HG02840 (cell line): ENCODE results near the gene CDHR3.
"Not testable (repeated sequence)": the region's sequence is repeated elsewhere in the genome, so short reads cannot be mapped to it uniquely, and the experiment has no call there.

ENCODE experiments used
- ATAC-seq: cut with Tn5 transposase; IDR thresholded peaks from one replicate; pipeline ENCODE4 v1.9.1; 2021; ENCODE audit warnings: mild to moderate bottlenecking, moderate library complexity, moderate number of reproducible peaks; ENCODE audit not compliant: unreplicated experiment, low FRiP score

CDHR3 gene

DNA sequence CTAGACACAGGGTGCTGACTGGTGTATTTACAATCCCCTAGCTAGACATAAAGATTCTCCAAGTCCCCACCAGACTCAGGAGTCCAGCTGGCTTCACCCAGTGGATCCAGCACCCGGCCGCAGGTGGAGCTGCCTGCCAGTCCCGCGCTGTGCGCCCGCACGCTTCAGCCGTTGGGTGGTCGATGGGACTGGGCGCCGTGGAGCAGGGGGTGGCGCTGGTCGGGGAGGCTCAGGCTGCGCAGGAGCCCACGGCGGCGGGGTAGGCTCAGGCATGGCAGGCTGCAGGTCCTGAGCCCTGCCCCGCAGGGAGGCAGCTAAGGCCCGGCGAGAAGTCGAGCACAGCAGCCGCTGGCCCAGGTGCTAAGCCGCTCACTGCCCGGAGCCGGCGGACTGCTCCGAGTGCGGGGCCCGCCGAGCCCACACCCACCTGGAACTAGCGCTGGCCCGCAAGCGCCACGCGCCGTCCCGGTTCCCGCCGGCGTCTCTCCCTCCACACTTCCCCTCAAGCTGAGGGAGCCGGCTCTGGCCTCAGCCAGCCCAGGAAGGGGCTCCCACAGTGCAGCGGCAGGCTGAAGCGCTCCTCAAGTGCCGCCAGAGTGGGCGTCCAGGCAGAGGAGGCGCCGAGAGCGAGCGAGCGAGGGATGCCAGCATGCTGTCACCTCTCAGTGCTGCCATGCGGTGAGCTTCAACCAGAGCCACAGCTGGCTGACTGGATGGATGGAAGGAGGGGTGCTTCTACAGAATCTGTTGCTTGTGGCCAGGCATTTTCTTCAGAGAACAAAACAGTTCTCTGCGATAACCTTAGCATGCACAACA, 7.2 kb upstream of the CDHR3 start:
- not testable (repeated sequence) for ATAC-seq

GRCh38 chr7:105958012-105958411, 5.1 kb upstream of the CDHR3 start:
- no peak for ATAC-seq

DNA sequence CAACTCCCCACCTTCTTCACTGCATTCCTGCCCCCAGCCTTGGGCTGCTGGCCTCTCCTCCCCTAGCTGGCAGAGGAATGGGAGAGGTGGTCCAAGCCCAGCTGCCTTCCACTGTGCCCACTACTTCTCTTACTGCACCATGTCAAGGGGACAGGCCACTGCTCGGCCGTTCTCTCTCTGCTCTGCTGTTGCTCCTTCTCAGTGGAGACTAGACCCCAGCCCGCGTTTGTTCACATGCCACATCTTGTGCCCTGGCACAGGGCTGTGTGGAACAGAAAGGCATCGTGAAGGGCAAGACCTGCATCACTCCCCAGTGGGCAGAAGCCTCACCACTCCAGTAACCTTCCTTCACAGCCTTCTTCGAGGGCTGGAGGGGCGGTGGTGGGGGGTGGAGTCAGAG, 711 bp upstream of the CDHR3 start:
- no peak for ATAC-seq

GRCh38 chr7:105971845-105972244, 8.8 kb downstream of the CDHR3 start:
- ATAC-seq, result no peak

DNA sequence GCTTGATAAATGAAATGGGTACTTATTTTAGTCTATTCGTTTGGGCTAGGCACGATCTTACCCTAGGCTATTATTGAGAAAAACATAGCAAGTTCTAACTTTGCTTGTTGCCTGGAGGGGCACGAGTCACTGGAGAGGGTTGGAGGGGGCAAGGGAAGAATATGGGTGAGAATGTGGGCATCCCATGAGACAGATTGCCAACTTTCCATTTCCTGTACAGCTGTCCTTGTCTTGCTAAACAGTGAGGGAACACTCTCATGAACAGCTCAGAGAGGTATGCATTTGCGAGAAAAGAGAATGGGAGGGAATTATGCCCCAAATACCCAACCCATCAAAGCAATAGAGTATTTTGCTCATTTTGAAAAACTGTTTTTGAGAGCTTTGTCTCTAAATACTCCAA, 9.2 kb downstream of the CDHR3 start:
- no peak for ATAC-seq

DNA sequence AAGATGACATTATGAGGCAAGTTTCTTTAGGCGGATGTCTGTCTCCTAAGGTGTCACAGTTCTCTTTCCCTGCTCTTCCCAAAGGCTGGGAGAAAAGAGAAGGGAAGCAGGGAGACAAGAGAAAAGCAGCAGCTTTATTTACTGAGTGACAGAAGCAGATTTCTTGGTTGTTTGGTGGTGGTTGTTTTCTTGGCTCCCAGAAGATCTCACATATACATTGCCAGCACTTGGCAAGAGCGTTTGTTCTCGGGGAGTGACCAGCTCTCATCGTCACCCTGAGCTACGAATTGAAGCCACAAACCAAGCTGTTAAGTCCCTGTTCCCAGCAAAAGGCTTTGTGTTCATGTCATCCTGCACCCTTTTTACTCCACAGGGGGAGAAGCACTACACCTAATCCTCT, 11.4 kb downstream of the CDHR3 start:
- no peak for ATAC-seq

DNA sequence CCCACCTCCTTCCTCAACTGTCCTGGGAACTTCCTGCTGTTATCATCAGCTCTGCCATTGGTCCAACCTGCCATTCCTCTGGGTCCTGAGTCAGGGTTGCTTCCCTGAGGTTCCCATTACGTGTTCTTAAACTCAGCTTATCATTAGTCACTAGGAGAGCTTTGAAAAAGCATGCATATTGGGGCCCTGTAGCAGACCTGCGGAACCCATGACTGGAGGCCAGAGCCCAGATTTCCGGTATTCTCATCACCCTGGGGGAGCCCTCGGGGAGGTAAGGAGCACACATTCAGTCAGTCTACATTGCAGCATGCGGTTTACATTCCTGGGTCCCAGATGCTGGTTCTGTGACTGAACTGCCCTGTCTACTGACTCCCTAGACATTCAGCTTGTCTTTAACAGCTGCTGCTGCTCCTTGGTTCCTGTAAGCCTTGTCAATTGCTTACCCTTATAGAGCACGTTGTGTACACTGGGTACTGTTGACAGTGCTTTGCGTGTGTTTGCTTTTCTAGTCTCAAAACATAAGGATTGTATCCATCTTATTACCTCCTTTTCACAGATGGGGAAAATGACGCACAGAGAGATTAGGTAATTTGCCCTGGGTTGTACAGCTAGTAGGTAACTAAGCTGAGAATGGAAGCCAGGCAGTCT, 12.8 kb downstream of the CDHR3 start:
- no peak for ATAC-seq

DNA sequence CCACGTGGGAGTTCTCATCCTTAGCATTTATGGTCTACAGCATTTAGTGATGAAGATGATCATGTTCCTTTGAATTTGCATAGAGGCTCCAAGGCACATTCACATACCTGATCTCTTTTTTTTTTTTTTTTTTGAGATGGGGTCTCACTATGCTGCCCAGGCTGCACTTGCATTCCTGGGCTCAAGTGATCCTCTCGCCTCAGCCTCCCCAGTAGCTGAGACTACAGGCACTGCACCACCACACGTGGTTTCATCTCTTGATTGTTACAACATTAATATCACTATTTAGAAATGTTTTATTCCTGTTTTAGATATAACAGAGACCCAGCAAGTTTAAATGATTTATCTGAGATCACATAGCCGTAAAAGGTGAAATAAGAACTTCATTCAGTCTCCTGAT, 13.8 kb downstream of the CDHR3 start:
- no peak for ATAC-seq

GRCh38 chr7:105978035-105978434, 15.0 kb downstream of the CDHR3 start:
- no peak for ATAC-seq

DNA sequence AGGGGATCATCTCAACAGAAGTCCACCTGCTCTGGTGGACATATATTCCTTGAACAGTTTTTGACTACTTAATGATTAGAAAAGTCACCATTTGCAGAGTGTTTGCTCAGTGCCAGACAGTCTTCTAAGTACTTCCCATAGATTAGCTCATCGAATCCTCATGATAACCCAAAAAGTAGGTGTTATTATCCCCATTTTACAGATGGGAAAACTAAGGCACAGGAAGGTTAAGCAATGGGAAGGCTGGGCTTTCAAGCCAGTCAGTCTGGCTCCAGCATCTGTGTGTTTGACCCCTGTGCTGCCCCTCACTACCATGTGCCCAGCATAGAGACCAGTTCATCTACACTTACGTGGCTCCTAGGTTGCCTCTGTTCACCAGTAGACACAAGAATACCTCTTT, 15.9 kb downstream of the CDHR3 start:
- no peak for ATAC-seq

DNA sequence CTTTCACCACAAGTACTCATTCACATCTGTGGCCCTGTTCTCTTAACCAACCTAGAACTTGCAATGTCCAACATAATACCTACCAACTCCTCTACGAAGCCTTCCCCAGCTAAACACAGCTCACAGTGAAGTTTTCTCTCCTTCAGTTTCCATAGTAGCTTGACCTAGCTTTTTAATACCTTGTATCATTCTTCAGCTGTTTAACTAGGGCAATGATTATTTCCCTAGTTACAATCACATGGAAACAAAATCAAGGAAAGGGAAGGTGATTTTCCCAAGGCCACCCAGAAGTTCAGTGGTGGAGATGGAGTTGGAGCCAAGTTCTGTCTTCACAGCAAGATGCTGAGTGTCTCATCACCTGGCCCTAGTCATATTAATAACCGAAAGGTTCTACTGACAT, 16.3 kb downstream of the CDHR3 start:
- ATAC-seq, result no peak

DNA sequence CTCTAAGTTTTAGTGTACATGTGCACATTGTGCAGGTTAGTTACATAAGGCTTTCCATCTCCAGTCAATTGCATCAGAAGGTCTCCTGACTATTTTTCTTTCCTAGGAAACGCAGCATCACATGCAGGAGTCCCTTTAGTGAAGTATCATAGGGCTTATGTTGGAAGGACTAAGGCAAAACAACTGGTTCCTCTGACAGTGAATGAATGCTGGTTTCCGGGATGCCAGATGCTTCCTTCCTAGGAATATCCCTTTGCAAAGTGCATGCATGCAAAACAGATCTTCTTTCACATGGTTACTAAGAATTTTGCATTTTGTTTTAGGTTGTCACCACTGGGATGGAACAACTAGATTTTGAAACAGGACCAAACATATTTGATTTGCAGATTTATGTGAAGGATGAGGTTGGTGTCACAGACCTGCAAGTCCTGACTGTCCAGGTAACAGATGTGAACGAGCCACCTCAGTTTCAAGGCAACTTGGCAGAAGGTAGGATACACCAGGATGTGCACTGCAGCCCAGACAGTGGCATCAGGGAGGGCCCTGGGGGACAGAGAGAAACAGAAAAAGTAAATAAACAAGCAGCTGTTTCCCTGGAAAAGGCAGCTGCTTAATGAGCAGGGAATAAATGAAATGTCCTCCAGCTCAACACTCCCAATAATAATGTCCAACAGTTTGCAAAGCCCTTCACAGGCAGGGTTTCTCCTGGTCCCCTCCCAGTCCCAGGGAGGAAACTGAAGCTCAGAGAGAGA, 17.8 kb downstream of the CDHR3 start:
- no peak for ATAC-seq

DNA sequence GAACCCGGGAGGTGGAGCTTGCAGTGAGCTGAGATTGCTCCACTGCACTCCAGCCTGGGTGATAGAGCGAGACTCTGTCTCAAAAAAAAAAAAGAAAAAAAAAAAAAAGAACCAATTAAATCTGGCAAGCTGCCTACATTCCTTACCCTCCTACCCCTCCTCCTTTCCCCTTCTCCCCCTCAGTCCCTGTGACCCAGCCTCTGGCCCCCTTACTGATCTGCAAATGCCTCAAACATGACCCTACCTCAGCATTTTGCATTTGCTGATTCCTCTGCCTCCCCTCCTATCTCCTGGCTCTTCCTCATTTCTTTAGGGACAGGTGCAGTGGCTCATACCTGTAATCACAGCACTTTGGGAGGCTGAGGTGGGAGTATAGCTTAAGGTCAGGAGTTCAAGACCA, 19.3 kb downstream of the CDHR3 start:
- no peak for ATAC-seq

GRCh38 chr7:105984808-105985207, 21.7 kb downstream of the CDHR3 start:
- ATAC-seq, result not testable (repeated sequence)

DNA sequence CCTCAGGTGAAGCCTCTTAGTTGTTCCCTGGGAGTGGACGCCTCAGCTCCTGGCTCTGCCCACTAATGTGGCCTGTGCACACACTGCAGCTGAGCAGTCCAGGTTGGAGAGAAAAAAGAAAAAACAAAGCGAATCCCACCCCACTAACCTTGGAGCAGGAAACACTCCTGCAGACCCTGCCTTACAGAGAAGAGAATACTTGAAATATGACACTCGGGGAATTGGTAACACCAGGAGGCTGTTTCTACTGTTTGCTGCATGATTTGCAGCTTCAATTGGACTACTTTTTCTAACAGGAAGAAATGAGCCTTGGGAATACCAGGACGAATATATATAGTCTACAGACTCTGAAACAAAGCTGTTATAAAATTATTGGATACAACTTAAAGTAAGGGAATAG, 22.2 kb downstream of the CDHR3 start:
- no peak for ATAC-seq

DNA sequence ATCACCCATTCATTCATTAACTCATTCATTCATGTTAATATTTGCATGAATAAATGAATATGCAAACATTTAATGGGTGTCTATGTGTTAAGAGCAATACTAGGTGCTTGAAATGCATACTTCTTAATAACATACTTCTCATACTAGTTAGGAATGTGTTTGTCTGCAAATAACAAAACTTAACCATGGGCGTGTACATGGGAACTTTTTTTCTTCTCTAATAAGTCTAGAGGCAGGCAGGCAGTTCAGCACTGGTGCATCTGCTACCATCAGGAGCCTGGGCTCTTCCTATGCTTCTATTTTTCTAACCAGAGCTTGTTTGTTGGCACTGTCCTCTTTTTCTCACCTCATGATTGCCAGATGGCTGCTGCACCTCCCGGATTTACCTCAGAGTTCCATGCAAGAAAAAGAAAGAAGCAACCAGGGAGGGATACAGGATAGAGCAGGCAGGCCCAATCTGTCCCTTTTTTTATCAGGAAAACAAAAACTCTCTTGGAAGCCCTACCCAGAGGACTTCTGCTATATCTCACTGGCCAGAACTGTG, 22.7 kb downstream of the CDHR3 start:
- ATAC-seq, result no peak

GRCh38 chr7:105987046-105987445, 24.0 kb downstream of the CDHR3 start:
- no peak for ATAC-seq

GRCh38 chr7:105988276-105988675, 25.2 kb downstream of the CDHR3 start:
- no peak for ATAC-seq

GRCh38 chr7:105989191-105989590, 26.1 kb downstream of the CDHR3 start:
- ATAC-seq, result no peak

DNA sequence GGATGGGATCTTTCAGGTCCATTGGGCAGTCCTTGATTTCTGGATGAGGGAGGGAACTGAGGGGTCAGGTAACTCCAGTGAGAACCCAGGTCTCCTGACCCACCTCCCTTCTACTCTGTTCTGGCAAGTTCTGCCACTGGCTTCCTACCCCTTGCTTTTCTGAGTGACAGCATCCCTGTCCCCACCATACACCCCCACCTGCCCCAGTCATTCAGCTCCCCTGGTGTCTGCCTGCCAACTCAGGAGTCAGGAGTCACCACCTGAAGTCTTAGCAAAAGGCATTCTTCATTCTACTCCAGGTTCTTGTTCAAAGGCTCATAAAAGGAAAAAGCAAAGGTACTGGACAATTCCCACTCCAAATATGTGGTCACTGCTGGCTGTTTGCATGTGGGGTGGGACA, 26.6 kb downstream of the CDHR3 start:
- ATAC-seq, result no peak

GRCh38 chr7:105990141-105990540, 27.1 kb downstream of the CDHR3 start:
- no peak for ATAC-seq
